GF-D8 (cell line): ENCODE results near the gene CYP11A1.

ENCODE experiments used
- DNase-seq: peaks from one replicate; lab custom pipeline; 2025; lab: John Stamatoyannopoulos, UW

CYP11A1 gene

GRCh38 chr15:74347757-74348250 lies 19.6 kb downstream of the CYP11A1 start:
- DNase-seq, result no peak

- no peak for DNase-seq
Measured at GRCh38 chr15:74345051-74345450, 22.4 kb downstream of the CYP11A1 start.

GRCh38 chr15:74343797-74344127 lies 23.7 kb downstream of the CYP11A1 start:
- DNase-seq, result no peak

- no peak for DNase-seq
Measured at GRCh38 chr15:74343127-74343796, 24.2 kb downstream of the CYP11A1 start.

- DNase-seq, result peak; percentile 3
Measured at GRCh38 chr15:74340150-74340549, 27.3 kb downstream of the CYP11A1 start.

GRCh38 chr15:74339371-74339770 lies 28.1 kb downstream of the CYP11A1 start:
- DNase-seq, result no peak

- DNase-seq, result no peak
Measured at GRCh38 chr15:74338676-74339075, 28.8 kb downstream of the CYP11A1 start.

GRCh38 chr15:74337607-74338211 lies 29.7 kb downstream of the CYP11A1 start:
- DNase-seq, result no peak

GRCh38 chr15:74337146-74337545 lies 30.3 kb downstream of the CYP11A1 start:
- DNase-seq, result no peak

GRCh38 chr15:74336061-74337005 lies 31.1 kb downstream of the CYP11A1 start:
- DNase-seq, result no peak

GRCh38 chr15:74335396-74335795 lies 32.0 kb downstream of the CYP11A1 start:
- DNase-seq, result no peak

- no peak for DNase-seq
Measured at GRCh38 chr15:74334127-74334526, 33.3 kb downstream of the CYP11A1 start.

- DNase-seq, result no peak
Measured at GRCh38 chr15:74333662-74334061, 33.8 kb downstream of the CYP11A1 start.

- no peak for DNase-seq
Measured at GRCh38 chr15:74333093-74333492, 34.4 kb downstream of the CYP11A1 start.

- DNase-seq, result no peak
Measured at GRCh38 chr15:74332611-74333010, 34.8 kb downstream of the CYP11A1 start.

- no peak for DNase-seq
Measured at GRCh38 chr15:74332011-74332410, 35.4 kb downstream of the CYP11A1 start.

GRCh38 chr15:74330861-74331408 lies 36.5 kb downstream of the CYP11A1 start:
- no peak for DNase-seq

- DNase-seq, result no peak
Measured at GRCh38 chr15:74328331-74329056, 39.0 kb downstream of the CYP11A1 start.

- DNase-seq, result no peak
Measured at GRCh38 chr15:74327756-74328155, 39.7 kb downstream of the CYP11A1 start.

GRCh38 chr15:74326746-74327145 lies 40.7 kb downstream of the CYP11A1 start:
- no peak for DNase-seq

GRCh38 chr15:74324714-74325113 lies 42.7 kb downstream of the CYP11A1 start:
- DNase-seq, result no peak
